Measurements from ENCODE around the gene LDLRAD4.

Gene LDLRAD4

DNA sequence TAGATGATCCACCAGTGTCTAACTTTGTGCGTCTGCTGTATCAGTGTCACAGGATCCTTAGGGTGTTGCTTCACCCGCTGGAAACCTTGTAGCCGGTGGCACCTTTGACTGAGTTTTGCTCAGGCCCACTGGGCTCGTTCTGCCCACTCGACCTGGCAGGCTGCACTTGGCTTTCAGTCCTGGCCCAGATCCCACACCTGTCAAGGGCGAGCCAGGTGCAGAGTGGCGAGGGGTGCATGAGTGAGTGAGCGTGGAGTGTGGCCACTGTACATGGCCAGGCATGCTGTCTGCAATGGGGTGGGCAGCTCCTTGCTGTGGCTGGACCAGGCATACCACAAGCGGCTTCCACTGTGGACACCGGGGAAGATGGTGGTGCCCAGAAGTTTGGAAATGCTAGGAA is 328.8 kb downstream of the LDLRAD4 start:
- Histone ChIP-seq H3K9me3 (ENCODE audit: insufficient read depth, low read length, severe bottlenecking) (peaks cover 16% of the 10 kb centered on the region), H3K9ac (ENCODE audit: low read depth, low read length) (no peak overlapping the region), H3K4me3 (ENCODE audit: low read depth in 1 of 2, low read length in 2 of 2) (no peak overlapping the region), H3K4me1 (ENCODE audit: insufficient read depth, low read length) (no peaks in the 10 kb centered on the region), H3K36me3 (ENCODE audit: insufficient read depth, low read length) (peaks cover 71% of the 10 kb centered on the region), H2AFZ (ENCODE audit: low read depth, low read length) (no peak overlapping the region), H3K79me2 (ENCODE audit: insufficient read depth, low read length) (peaks cover 97% of the 10 kb centered on the region), H4K20me1 (ENCODE audit: insufficient read depth, low read length) (peaks cover 19% of the 10 kb centered on the region; the same call in 1 of the 2 replicates), H3K27ac (ENCODE audit: low read length) (peak overlapping the region; percentile 18; the same call in 1 of the 2 replicates), H3K27me3 (ENCODE audit: insufficient read depth, low read length, poor library complexity) (no peaks in the 10 kb centered on the region), H3K4me2 (ENCODE audit: insufficient read depth, low read length) (no peak overlapping the region)
- no peak for ATAC-seq (ENCODE audit: insufficient read depth, low read depth)
- DNase-seq = no peak
- TF ChIP-seq EZH2 (IDR thresholded peaks at IDR 0.05; ENCODE audit: borderline replicate concordance, low read depth, low read length, severe bottlenecking) = no peak
- no peak for TF ChIP-seq CTCF (IDR thresholded peaks at IDR 0.05; ENCODE audit: borderline replicate concordance, extremely low read depth, low read length, poor library complexity, severe bottlenecking)

- Histone ChIP-seq H3K27ac (ENCODE audit: low read length) (no peak overlapping the region), H3K36me3 (ENCODE audit: insufficient read depth, low read length) (peaks cover 62% of the 10 kb centered on the region), H2AFZ (ENCODE audit: low read depth, low read length) (no peak overlapping the region), H3K9ac (ENCODE audit: low read depth, low read length) (no peak overlapping the region), H3K27me3 (ENCODE audit: insufficient read depth, low read length, poor library complexity) (no peaks in the 10 kb centered on the region), H3K79me2 (ENCODE audit: insufficient read depth, low read length) (peaks cover 94% of the 10 kb centered on the region), H4K20me1 (ENCODE audit: insufficient read depth, low read length) (peaks cover 21% of the 10 kb centered on the region; the same call in 1 of the 2 replicates), H3K4me1 (ENCODE audit: insufficient read depth, low read length) (no peaks in the 10 kb centered on the region), H3K4me3 (ENCODE audit: low read depth in 1 of 2, low read length in 2 of 2) (no peak overlapping the region), H3K9me3 (ENCODE audit: insufficient read depth, low read length, severe bottlenecking) (peaks cover 16% of the 10 kb centered on the region), H3K4me2 (ENCODE audit: insufficient read depth, low read length) (no peak overlapping the region)
- no peak; the same call in 2 of the 3 replicates for ATAC-seq (ENCODE audit: insufficient read depth, low read depth)
- DNase-seq = peak; percentile 21
- peak; percentile 20 for TF ChIP-seq CTCF (IDR thresholded peaks at IDR 0.05; ENCODE audit: borderline replicate concordance, extremely low read depth, low read length, poor library complexity, severe bottlenecking)
- no peak for TF ChIP-seq EZH2 (IDR thresholded peaks at IDR 0.05; ENCODE audit: borderline replicate concordance, low read depth, low read length, severe bottlenecking)
Observed at GRCh38 chr18:13548106-13548819, 329.7 kb downstream of the LDLRAD4 start.

DNA sequence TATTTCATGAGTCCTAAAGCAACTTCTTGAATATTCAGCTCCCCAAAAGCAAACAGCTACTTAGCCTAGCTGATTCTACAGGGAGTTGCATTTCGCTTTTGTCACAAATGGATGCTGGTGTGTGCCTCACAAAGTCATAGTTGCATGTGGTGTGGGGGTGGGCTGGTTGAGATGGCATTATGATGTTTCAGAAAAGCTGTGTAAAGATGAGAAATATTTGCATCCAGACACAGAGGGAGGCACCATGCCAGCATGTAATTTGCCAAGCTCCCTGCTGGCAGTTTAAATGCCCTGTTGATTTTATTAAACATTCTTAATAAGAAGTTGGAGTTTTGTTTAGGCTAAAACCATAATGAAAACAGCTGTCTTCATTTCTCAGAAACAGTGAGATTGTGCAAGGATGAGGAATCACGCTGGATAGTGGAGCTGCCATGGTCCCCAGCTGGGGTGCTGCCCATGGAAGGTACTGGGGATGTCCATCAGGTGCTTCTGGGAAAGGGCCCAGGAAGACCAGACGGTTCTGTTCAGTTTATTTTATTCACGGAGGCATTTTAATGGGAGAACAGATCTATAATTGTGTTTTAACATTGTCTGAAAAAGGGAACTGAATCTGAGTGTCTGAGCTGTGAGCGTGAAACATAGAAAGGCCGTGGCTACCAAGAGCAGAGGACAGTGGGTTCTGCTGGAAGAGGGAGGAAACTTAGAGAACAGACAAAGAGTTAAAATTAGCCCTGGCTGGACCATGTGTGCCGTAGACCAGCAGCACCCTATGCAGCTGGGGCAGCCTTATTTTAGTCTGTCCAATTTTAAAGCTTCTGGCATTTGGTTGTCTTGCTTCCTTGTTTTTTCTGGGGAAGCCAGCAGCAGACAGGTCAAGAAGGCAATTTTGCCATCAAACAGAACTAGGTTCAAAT is 330.7 kb downstream of the LDLRAD4 start:
- Histone ChIP-seq H2AFZ (ENCODE audit: low read depth, low read length) (no peak overlapping the region), H3K9me3 (ENCODE audit: insufficient read depth, low read length, severe bottlenecking) (peaks cover 16% of the 10 kb centered on the region), H3K4me3 (ENCODE audit: low read depth in 1 of 2, low read length in 2 of 2) (no peak overlapping the region), H3K79me2 (ENCODE audit: insufficient read depth, low read length) (peaks cover 91% of the 10 kb centered on the region), H3K27me3 (ENCODE audit: insufficient read depth, low read length, poor library complexity) (no peaks in the 10 kb centered on the region), H4K20me1 (ENCODE audit: insufficient read depth, low read length) (peaks cover 21% of the 10 kb centered on the region; the same call in 1 of the 2 replicates), H3K4me1 (ENCODE audit: insufficient read depth, low read length) (no peaks in the 10 kb centered on the region), H3K27ac (ENCODE audit: low read length) (no peak overlapping the region), H3K4me2 (ENCODE audit: insufficient read depth, low read length) (no peak overlapping the region), H3K36me3 (ENCODE audit: insufficient read depth, low read length) (peaks cover 56% of the 10 kb centered on the region), H3K9ac (ENCODE audit: low read depth, low read length) (no peak overlapping the region)
- no peak for ATAC-seq (ENCODE audit: insufficient read depth, low read depth)
- no peak for DNase-seq
- TF ChIP-seq CTCF (IDR thresholded peaks at IDR 0.05; ENCODE audit: borderline replicate concordance, extremely low read depth, low read length, poor library complexity, severe bottlenecking) (no peak), EZH2 (IDR thresholded peaks at IDR 0.05; ENCODE audit: borderline replicate concordance, low read depth, low read length, severe bottlenecking) (no peak)

Measured in DND-41 (cell line).